HepG2 (cell line): Measurements from ENCODE around the gene CCK. TPM values are rescaled to one million over a fixed set of nuclear protein-coding genes. Genes with fewer than 3 reads are reported as not detected.

Experiments used
- ATAC-seq: fragments of 200-7000 bp; cut with Tn5 transposase; 3 replicates; pipeline ENCODE4 v1.9.1; 2020; ENCODE audit warnings: mild to moderate bottlenecking, moderate library complexity
- BruUV-seq: library from RNA; stranded (reverse); fragments of 400-500 nt; replicated peaks from 2 replicates; lab custom pipeline; 2021; lab: Mats Ljungman, UMichigan
- CTCF ChIA-PET: fragments of 300-600 bp; formaldehyde crosslinking; extraction: SDS; loops from one replicate; lab custom pipeline; 2021; ENCODE audit warnings: low total read pairs, inconsistent platforms, low intra/inter-chr PET ratio; lab: Yijun Ruan, JAX
- POLR2A ChIA-PET: fragments of 350-600 bp; sonication (Branson Sonifier 250); formaldehyde crosslinking; loops from one replicate; lab custom pipeline; 2020; ENCODE audit warnings: antibody characterized with exemption, inconsistent platforms; lab: Yijun Ruan, JAX
- DNase-seq: peaks from one replicate; pipeline ENCODE4 v3.0.0-alpha.2; 2015; ENCODE audit warnings: low spot score
- FAIRE-seq: peaks from 3 replicates; lab custom pipeline; 2011; peaks lifted over from hg19 to GRCh38; lab: Jason Lieb, UNC
- H2AFZ ChIP-seq: one replicate; pipeline ENCODE4 v1.6.1; 2011; ENCODE audit warnings: low read length, inconsistent platforms
- H3K27ac ChIP-seq: fragments of 300-600 bp; 3 replicates; pipeline ENCODE4 v1.8.0; 2011; ENCODE audit warnings: mixed run types, mild to moderate bottlenecking, mixed read lengths, low read length, inconsistent platforms; ENCODE audit not compliant: insufficient read depth; ENCODE audit errors: extremely low read length
- H3K27me3 ChIP-seq, 2 experiments: fragments of 200-600 bp in 1 of 2; 2 replicates in 1 of 2; 3 replicates in 1 of 2; pipeline versions ENCODE4 v1.6.0 to v1.8.0; 2011; ENCODE audit warnings: low read length in 2 of 2, mild to moderate bottlenecking in 2 of 2, moderate library complexity in 2 of 2, inconsistent platforms in 1 of 2; ENCODE audit not compliant: insufficient read depth in 2 of 2, control insufficient read depth in 1 of 2
- H3K36me3 ChIP-seq, 2 experiments: fragments of 200-600 bp in 1 of 2; replicated peaks in 1 of 2; 2 replicates in 1 of 2; 3 replicates in 1 of 2; pipeline versions ENCODE4 v1.5.1 to v1.8.0; 2011; ENCODE audit warnings: low read length in 2 of 2, inconsistent platforms in 1 of 2; ENCODE audit not compliant: insufficient read depth in 2 of 2, control insufficient read depth in 1 of 2
- H3K4me1 ChIP-seq: 2 replicates; pipeline ENCODE4 v1.5.1; 2012; ENCODE audit warnings: low read length, inconsistent platforms; ENCODE audit not compliant: insufficient read depth
- H3K4me2 ChIP-seq: 2 replicates; pipeline ENCODE4 v1.6.0; 2011; ENCODE audit warnings: low read depth, low read length, inconsistent platforms
- H3K4me3 ChIP-seq, 3 experiments: fragments of 200-600 bp in 1 of 3; sonication (generic), shearing (Covaris generic) in 1 of 3; replicated peaks in 1 of 3; 2 replicates each; pipeline ENCODE4 v1.5.1; 2011 to 2016; ENCODE audit warnings: low read length in 3 of 3, inconsistent platforms in 2 of 3, low read depth in 2 of 3, mild to moderate bottlenecking in 2 of 3, control low read depth in 1 of 3, mixed read lengths in 1 of 3; ENCODE audit not compliant: insufficient read depth in 1 of 3
- H3K79me2 ChIP-seq: one replicate; pipeline ENCODE4 v1.6.1; 2011; ENCODE audit warnings: low read length, inconsistent platforms; ENCODE audit not compliant: insufficient read depth
- H3K9ac ChIP-seq: 2 replicates; pipeline ENCODE4 v1.6.0; 2011; ENCODE audit warnings: mild to moderate bottlenecking, low read depth, low read length, inconsistent platforms; ENCODE audit not compliant: insufficient read depth
- H3K9me3 ChIP-seq: 2 replicates; pipeline ENCODE4 v1.5.1; 2012; ENCODE audit warnings: mild to moderate bottlenecking, low read length
- H4K20me1 ChIP-seq: 2 replicates; pipeline ENCODE4 v1.6.0; 2011; ENCODE audit warnings: inconsistent platforms, mild to moderate bottlenecking, low read length, moderate library complexity; ENCODE audit not compliant: insufficient read depth
- CBX1 ChIP-seq: IDR thresholded peaks from one replicate; pipeline ENCODE4 v1.6.1; 2016; ENCODE audit warnings: antibody characterized with exemption, low read depth
- ESRRA ChIP-seq: sonication (generic); formaldehyde crosslinking; IDR thresholded peaks from 2 replicates; pipeline ENCODE4 v1.5.1; 2020; ENCODE audit warnings: mild to moderate bottlenecking, low read depth, missing genetic modification reagents
- MATR3 ChIP-seq: sonication (generic); formaldehyde crosslinking; IDR thresholded peaks from 2 replicates; pipeline ENCODE4 v1.4.0; 2020; ENCODE audit warnings: missing genetic modification reagents
- NR3C1 ChIP-seq: sonication (generic); formaldehyde crosslinking; IDR thresholded peaks from 2 replicates; pipeline ENCODE4 v1.4.0; 2020; ENCODE audit warnings: missing genetic modification reagents
- POLR2AphosphoS5 ChIP-seq: IDR thresholded peaks from 2 replicates; pipeline ENCODE4 v1.6.1; 2012; ENCODE audit warnings: low read depth, low read length
- ZNF17 ChIP-seq: sonication (generic); formaldehyde crosslinking; IDR thresholded peaks from 2 replicates; pipeline ENCODE4 v1.5.0; 2020; ENCODE audit warnings: mild to moderate bottlenecking, missing genetic modification reagents
- ZNF564 ChIP-seq: sonication (generic); formaldehyde crosslinking; IDR thresholded peaks from 2 replicates; pipeline ENCODE4 v1.8.1; 2023; ENCODE audit warnings: mild to moderate bottlenecking, missing genetic modification reagents
- ZNF891 ChIP-seq: sonication (generic); formaldehyde crosslinking; IDR thresholded peaks from 2 replicates; pipeline ENCODE4 v1.5.0; 2020; ENCODE audit warnings: mild to moderate bottlenecking, missing genetic modification reagents
- WGBS: methylation state at CpG from one replicate; pipeline ENCODE4 v1.1.6; 2017; ENCODE audit warnings: low lambda C conversion rate; 5-methylcytosine and 5-hydroxymethylcytosine counted together
- in situ Hi-C: cut with HindIII; loops from 2 replicates; pipeline ENCODE4 v1.10.0; 2017; ENCODE audit warnings: low pct_unique_long_range_greater_than_20kb; ENCODE audit not compliant: extremely low pct_ligation_motif_present
- intact Hi-C: fragments of 100-400 bp; cut with micrococcal nuclease; formaldehyde crosslinking; loops from one replicate; pipeline ENCODE4 v1.10.0; 2022; ENCODE audit not compliant: unreplicated experiment
- polyA plus RNA-seq, 8 experiments: library from polyadenylated mRNA; depleted of rRNA in 3 of 8; stranded (reverse) in 7 of 8; unstranded in 1 of 8; fragments of >200 nt; fragmentation: Illumina TruSeq in 4 of 8; extraction: Trizol in 4 of 8; gene quantifications; 2 replicates each; pipeline versions ENCODE4 v1.2.1 to v1.2.3, GENCODE V29; 2011 to 2016; ENCODE audit warnings: low read depth in 4 of 8, missing spikeins in 1 of 8, mixed read lengths in 1 of 8; ENCODE audit not compliant: insufficient read depth in 1 of 8
- total RNA-seq, 5 experiments: library from RNA; depleted of rRNA; stranded (reverse); fragments of >200 nt; fragmentation: Illumina TruSeq; extraction: Trizol; gene quantifications; 2 replicates each; pipeline ENCODE4 v1.2.3, GENCODE V29; 2016; ENCODE audit warnings: low read depth in 1 of 5
- TF ChIP-seq, protein P1 (sequence below): IDR thresholded peaks from 2 replicates; pipeline ENCODE4 v1.6.1; 2018; ENCODE audit warnings: missing genetic modification reagents
- TF ChIP-seq, protein P2 (sequence below): conservative IDR thresholded peaks from 2 replicates; pipeline ENCODE4 v1.6.1; 2018; ENCODE audit warnings: missing genetic modification reagents

The CCK gene
- total and polyA plus RNA-seq, 2 of the 13 experiments (the other 11 are each of a cell fraction or from before 2014, with no cell fraction given), result not detected

DNA sequence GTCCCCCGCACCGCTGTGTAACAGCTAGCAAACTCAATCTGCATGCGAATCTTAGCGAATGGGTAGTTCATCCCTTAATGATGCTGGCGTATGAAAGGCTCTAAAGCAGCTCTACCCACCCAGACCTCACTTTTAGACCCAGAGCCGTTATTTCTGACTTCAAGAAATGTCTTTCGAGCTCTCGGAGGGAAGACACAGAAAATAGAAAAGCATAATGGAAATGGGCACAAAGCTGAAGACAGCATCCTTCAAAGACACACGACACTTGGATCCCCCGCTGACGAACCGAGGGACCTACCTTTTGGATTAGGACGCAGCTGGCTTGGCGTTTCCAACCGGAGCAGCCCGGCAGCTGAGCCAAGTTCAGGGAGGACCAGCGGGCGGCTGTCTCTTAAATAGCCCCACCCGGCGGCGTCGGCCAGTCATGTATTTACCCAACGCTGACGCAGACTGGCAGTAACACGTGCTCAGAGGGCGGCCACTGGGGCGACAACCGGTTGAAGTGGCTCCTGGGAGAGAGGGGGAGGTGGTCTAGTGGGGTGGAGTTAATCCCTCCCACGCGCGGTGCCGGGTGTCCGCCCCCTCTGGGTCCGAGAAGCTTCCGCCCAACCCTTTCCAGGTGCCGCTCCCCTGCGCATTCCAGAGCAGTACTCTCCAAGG is 1.5 kb downstream of the CCK start:
- CTCF ChIA-PET, result no interaction called here

More for the DNA sequence above, 1.5 kb downstream of the CCK start:
- in situ Hi-C loops, result no loop called here
- ATAC-seq (no peak), DNase-seq (no peak), FAIRE-seq (no peak)
- Histone ChIP-seq H2AFZ (no peak overlapping the region), H3K4me2 (no peak overlapping the region), H3K27ac (no peak overlapping the region), H3K4me1 (no peaks in the 10 kb centered on the region), H3K4me3 (no peak overlapping the region), H3K79me2 (no peaks in the 10 kb centered on the region), H3K9ac (no peak overlapping the region), H3K36me3 (no peaks in the 10 kb centered on the region), H3K9me3 (no peaks in the 10 kb centered on the region), H3K27me3 (peaks cover 3 to 6% of the 10 kb centered on the region in 2 experiments; a peak in 3 of 5 replicates), H4K20me1 (no peaks in the 10 kb centered on the region)
- 73% methylated on average over 34 of the region's 37 CpGs for WGBS
- POLR2A ChIA-PET, result no interaction called here
- no TSS peak for BruUV-seq
- TF ChIP-seq ZNF891 (CRISPR knock-in tag), result no peak
- no peak for TF ChIP-seq POLR2AphosphoS5
- TF ChIP-seq NR3C1 (CRISPR knock-in tag), result no peak
- TF ChIP-seq, protein P1, sequence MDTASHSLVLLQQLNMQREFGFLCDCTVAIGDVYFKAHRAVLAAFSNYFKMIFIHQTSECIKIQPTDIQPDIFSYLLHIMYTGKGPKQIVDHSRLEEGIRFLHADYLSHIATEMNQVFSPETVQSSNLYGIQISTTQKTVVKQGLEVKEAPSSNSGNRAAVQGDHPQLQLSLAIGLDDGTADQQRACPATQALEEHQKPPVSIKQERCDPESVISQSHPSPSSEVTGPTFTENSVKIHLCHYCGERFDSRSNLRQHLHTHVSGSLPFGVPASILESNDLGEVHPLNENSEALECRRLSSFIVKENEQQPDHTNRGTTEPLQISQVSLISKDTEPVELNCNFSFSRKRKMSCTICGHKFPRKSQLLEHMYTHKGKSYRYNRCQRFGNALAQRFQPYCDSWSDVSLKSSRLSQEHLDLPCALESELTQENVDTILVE (CRISPR knock-in tag), result no peak
- no peak for TF ChIP-seq ZNF17 (CRISPR knock-in tag)
- TF ChIP-seq CBX1, result no peak
- TF ChIP-seq ESRRA (CRISPR knock-in tag), result no peak
- no peak for TF ChIP-seq ZNF564
- TF ChIP-seq, protein P2, sequence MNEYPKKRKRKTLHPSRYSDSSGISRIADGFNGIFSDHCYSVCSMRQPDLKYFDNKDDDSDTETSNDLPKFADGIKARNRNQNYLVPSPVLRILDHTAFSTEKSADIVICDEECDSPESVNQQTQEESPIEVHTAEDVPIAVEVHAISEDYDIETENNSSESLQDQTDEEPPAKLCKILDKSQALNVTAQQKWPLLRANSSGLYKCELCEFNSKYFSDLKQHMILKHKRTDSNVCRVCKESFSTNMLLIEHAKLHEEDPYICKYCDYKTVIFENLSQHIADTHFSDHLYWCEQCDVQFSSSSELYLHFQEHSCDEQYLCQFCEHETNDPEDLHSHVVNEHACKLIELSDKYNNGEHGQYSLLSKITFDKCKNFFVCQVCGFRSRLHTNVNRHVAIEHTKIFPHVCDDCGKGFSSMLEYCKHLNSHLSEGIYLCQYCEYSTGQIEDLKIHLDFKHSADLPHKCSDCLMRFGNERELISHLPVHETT, result no peak
- no peak for TF ChIP-seq MATR3
- intact Hi-C loops, result no loop called here
